Measurements from ENCODE around the gene ZMPSTE24. TPM values are rescaled to one million over a fixed set of nuclear protein-coding genes. Genes with fewer than 3 reads are reported as not detected.

ZMPSTE24 gene
- total and polyA plus RNA-seq, 12 donors, result 14.2 to 100 (median 42.2) TPM

- Histone ChIP-seq H3K4me1 (replicated peaks in 1 of 2) (no peaks in the 10 kb centered on the region), H3K27ac (no peak overlapping the region), H3K27me3 (no peaks in the 10 kb centered on the region), H3K36me3 (replicated peaks in 1 of 2) (peaks cover 0 to 6% of the 10 kb centered on the region in 2 donors), H3K9me3 (replicated peaks in 1 of 3) (no peaks in the 10 kb centered on the region), H3K4me3 (no peak overlapping the region)
- intact Hi-C loops (cut with DNase I), result no loop called here
- TF ChIP-seq POLR2A (IDR thresholded peaks at IDR 0.05), result no peak
- TF ChIP-seq, protein P1, sequence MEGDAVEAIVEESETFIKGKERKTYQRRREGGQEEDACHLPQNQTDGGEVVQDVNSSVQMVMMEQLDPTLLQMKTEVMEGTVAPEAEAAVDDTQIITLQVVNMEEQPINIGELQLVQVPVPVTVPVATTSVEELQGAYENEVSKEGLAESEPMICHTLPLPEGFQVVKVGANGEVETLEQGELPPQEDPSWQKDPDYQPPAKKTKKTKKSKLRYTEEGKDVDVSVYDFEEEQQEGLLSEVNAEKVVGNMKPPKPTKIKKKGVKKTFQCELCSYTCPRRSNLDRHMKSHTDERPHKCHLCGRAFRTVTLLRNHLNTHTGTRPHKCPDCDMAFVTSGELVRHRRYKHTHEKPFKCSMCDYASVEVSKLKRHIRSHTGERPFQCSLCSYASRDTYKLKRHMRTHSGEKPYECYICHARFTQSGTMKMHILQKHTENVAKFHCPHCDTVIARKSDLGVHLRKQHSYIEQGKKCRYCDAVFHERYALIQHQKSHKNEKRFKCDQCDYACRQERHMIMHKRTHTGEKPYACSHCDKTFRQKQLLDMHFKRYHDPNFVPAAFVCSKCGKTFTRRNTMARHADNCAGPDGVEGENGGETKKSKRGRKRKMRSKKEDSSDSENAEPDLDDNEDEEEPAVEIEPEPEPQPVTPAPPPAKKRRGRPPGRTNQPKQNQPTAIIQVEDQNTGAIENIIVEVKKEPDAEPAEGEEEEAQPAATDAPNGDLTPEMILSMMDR (IDR thresholded peaks at IDR 0.05), result no peak
- no peak for DNase-seq
- 66 to 73% (median 73%) methylated on average over 3 of the region's 3 CpGs for WGBS, 4 donors
Measured at GRCh38 chr1:40221977-40222772, 35.9 kb upstream of the ZMPSTE24 start.

GRCh38 chr1:40224040-40224439 is 34.0 kb upstream of the ZMPSTE24 start:
- Histone ChIP-seq H3K36me3 (replicated peaks in 1 of 2) (peaks cover 0 to 6% of the 10 kb centered on the region in 2 donors), H3K27ac (no peak overlapping the region), H3K4me1 (replicated peaks in 1 of 2) (no peaks in the 10 kb centered on the region), H3K4me3 (no peak overlapping the region), H3K27me3 (no peaks in the 10 kb centered on the region), H3K9me3 (replicated peaks in 1 of 3) (no peaks in the 10 kb centered on the region)
- 88 to 96% (median 94%) methylated on average over 6 of the region's 6 CpGs for WGBS, 4 donors
- intact Hi-C loops (cut with DNase I), result no loop called here
- no peak for DNase-seq
- TF ChIP-seq, protein P1 (IDR thresholded peaks at IDR 0.05), result no peak

- intact Hi-C loops (cut with DNase I), result no loop called here
- H3K36me3 ChIP-seq (replicated peaks in 1 of 2), result peaks cover 0 to 6% of the 10 kb centered on the region in 2 donors
- no peak overlapping the region for H3K4me3 ChIP-seq
- TF ChIP-seq POLR2A (IDR thresholded peaks at IDR 0.05), result no peak
- TF ChIP-seq, protein P1 (IDR thresholded peaks at IDR 0.05), result no peak
- DNase-seq, result no peak
- no peaks in the 10 kb centered on the region for H3K4me1 ChIP-seq (replicated peaks in 1 of 2)
- no peaks in the 10 kb centered on the region for H3K27me3 ChIP-seq
- 91 to 97% (median 95%) methylated on average over 3 of the region's 3 CpGs for WGBS, 4 donors
- no peak overlapping the region for H3K27ac ChIP-seq
- H3K9me3 ChIP-seq (replicated peaks in 1 of 3), result no peaks in the 10 kb centered on the region
Measured at GRCh38 chr1:40226192-40226591, 31.8 kb upstream of the ZMPSTE24 start.

DNA sequence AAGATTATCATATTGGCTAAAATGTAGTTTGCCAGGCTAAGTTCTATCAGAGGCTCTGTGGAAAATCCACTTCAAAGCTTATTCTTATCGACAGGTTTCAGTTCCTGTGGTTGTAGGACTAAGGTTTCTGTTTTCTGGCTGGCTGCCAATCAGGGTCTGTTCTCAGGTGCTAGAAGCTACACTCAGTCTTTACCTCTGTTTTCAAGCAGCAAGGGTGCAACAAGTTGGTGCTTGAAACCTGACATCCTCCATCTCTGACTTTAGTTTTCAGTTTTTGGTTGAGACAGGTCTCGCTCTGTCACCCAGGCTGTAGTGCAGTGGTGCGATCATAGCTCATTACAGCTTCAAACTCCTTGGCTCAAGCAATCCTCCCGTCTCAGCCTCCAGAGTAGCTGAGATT is 25.6 kb upstream of the ZMPSTE24 start:
- TF ChIP-seq, protein P1 (IDR thresholded peaks at IDR 0.05), result no peak
- TF ChIP-seq POLR2A (IDR thresholded peaks at IDR 0.05), result no peak
- 92 to 97% (median 94%) methylated on average over 4 of the region's 4 CpGs for WGBS, 4 donors
- Histone ChIP-seq H3K27me3 (no peaks in the 10 kb centered on the region), H3K4me1 (replicated peaks in 1 of 2) (no peaks in the 10 kb centered on the region), H3K9me3 (replicated peaks in 1 of 3) (no peaks in the 10 kb centered on the region), H3K4me3 (no peak overlapping the region), H3K27ac (no peak overlapping the region), H3K36me3 (replicated peaks in 1 of 2) (peaks cover 0 to 44% of the 10 kb centered on the region in 2 donors)
- intact Hi-C loops (cut with DNase I), result no loop called here
- no peak for DNase-seq

Data from adrenal gland (tissue), 12 donors.